Retinal pigment epithelial cell (primary cell): ENCODE measurements around the gene TBXT.
A peak's percentile ranks its signal among the peaks of the same experiment; 100 is the strongest.
"Not testable (repeated sequence)": the region's sequence is repeated elsewhere in the genome, so short reads cannot be mapped to it uniquely, and the experiment has no call there.

ENCODE experiments used
- DNase-seq: peaks from one replicate; pipeline ENCODE4 v3.0.0-alpha.2; 2010; ENCODE audit warnings: low read depth
- H3K4me3 ChIP-seq: 2 replicates; pipeline ENCODE4 v1.5.1; 2011; ENCODE audit warnings: mild to moderate bottlenecking, low read length, control low read depth, moderate library complexity
- CTCF ChIP-seq: conservative IDR thresholded peaks from 2 replicates; pipeline ENCODE4 v1.5.1; 2011; ENCODE audit warnings: low read depth, low read length, control low read depth, inconsistent platforms

The TBXT gene

GRCh38 chr6:166143011-166143410, 24.6 kb downstream of the TBXT start:
- no peak overlapping the region for H3K4me3 ChIP-seq
- no peak for TF ChIP-seq CTCF
- DNase-seq = peak; percentile 4

DNA sequence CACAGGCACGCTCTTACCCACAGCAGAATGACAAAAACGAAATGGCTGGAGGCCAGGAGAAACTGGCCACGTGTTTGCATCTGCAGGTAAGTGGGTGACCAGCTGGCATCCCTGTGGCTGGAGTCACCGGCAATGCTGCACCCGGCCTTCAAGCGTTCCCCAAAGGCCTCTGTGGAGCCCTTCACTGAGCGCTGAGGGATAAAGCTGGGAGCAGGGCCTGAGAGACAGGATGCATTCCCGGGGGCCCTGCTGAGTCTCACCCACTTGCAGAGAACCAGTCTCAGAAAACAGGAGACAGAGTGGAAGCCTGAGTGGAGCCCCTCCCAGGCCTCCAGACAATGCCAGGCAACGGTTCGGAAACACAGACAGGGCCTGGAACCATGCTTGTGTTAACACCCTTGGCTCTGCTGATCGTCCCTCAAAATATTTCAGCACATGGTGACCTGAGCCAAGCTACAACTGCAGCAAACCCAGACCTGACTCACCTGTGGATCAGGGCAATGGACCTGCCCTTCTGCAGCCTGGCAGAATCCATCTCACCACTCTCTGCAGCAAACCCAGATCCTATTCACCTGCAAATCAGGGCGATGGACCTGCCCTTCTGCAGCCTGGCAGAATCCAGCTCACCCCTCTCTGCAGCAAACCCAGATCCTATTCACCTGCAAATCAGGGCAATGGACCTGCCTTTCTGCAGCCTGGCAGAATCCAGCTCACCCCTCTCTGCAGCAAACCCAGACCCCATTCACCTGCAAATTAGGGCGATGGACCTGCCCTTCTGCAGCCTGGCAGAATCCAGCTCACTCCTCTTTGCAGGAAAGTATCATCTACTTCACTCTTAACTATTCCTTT, 39.8 kb downstream of the TBXT start:
- no peak for DNase-seq
- H3K4me3 ChIP-seq = no peak overlapping the region
- TF ChIP-seq CTCF = no peak

DNA sequence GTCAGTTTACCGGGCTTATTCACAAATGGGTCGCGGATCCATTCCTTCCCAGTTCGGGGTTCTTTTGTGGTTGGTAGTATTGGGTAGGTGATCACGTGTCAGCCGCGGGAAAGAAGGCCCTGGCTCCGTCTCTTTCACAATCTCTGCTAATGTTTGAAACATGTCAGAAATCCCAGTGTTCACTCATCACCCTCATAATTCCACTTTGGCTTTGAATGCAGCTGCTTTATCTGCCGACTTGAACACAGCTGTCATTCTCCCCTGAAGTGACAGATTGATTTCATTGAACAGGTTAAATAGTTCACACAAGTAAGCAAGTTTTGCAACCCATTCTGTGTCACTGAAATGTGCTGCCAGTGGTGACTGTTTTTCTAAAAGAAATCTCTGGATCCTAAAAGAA, 44.5 kb downstream of the TBXT start:
- DNase-seq, H3K4me3 ChIP-seq: not testable (repeated sequence)

DNA sequence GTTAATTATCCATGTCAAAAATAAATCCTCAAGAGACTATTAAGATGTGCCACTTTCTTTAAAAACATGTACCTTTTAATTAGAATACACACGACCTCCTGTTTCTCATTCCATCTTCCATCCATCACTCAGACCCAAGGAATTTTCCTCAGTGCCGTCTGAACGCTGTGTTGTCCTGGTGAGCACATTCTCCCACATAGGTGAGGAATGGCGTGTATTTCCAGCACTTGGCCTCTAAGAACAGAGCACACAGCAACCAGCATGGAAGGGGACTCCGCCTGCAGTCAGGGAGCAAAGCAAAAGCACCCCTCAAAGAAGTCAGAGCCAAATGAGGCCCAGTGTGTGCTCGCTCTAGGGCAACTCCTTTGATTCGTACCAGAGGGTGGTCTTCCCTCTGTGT, 45.9 kb downstream of the TBXT start:
- no peak for DNase-seq
- TF ChIP-seq CTCF = no peak
- no peak overlapping the region for H3K4me3 ChIP-seq

DNA sequence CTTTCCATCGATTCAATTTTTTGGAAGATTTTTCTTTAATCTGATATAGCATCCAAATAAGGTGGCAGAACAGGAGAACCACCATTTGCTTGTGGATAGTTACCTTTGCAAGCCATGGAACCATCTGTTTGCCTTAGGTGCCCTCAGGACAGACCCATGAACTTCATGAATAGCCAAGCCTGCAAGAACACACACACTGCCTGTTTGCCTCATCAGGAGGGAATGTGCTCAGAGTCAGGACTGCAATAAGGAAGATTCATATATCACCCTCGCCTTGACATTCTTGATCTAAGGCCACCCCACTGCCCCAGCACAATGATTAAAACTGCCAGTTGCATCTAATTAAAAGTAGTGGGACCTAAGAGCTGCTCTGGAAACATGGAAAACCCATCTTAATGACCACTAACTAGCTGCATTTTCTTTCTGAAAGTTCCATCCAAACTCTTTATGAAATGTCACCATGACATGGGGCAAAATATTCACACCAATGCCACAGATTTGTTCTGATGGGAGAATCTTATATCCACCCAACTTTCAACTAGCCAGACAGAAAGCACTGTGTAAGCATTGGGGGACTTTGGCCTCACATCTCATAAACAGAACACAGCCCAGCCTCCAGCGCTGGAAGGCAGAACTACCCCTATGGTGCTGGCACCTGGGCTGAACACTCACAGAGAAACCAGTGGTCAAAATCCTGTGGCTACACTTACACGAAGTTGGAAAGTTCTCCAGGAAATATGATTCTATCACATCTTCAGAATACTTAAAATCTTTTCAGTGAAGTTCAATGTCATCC, 48.3 kb downstream of the TBXT start:
- no peak overlapping the region for H3K4me3 ChIP-seq
- TF ChIP-seq CTCF = no peak
- no peak for DNase-seq

GRCh38 chr6:166115609-166116008, 52.0 kb downstream of the TBXT start:
- no peak for TF ChIP-seq CTCF
- H3K4me3 ChIP-seq = no peak overlapping the region
- no peak for DNase-seq

- no peak overlapping the region for H3K4me3 ChIP-seq
- TF ChIP-seq CTCF = no peak
- DNase-seq = no peak
Observed at GRCh38 chr6:166112580-166112979, 55.1 kb downstream of the TBXT start.
